Lung (tissue), 12 donors: ENCODE measurements around the gene GXYLT2. TPM values are rescaled to one million over a fixed set of nuclear protein-coding genes. Genes with fewer than 3 reads are reported as not detected.
A peak's percentile ranks its signal among the peaks of the same experiment; 100 is the strongest.

ENCODE experiments used
- ATAC-seq: fragments of 200-7000 bp; cut with Tn5 transposase; one replicate; pipeline ENCODE4 v1.9.1; 2020; ENCODE audit warnings: moderate number of reproducible peaks; ENCODE audit not compliant: insufficient read depth, low FRiP score
- DNase-seq, 3 donors: peaks; one replicate each; pipeline ENCODE4 v3.0.0-alpha.2; 2013 to 2017
- H3K27ac ChIP-seq, 2 donors: one replicate each; pipeline ENCODE4 v1.5.1; 2013; ENCODE audit warnings: mild to moderate bottlenecking in 2 of 2, moderate library complexity in 2 of 2, control low read depth in 1 of 2, inconsistent platforms in 1 of 2, low read depth in 1 of 2, low read length in 1 of 2
- H3K27me3 ChIP-seq, 3 donors: one replicate each; pipeline ENCODE4 v1.5.1; 2013; ENCODE audit warnings: low read length in 2 of 3; ENCODE audit not compliant: control insufficient read depth in 3 of 3, insufficient read depth in 3 of 3
- H3K36me3 ChIP-seq, 4 donors: one replicate each; pipeline ENCODE4 v1.5.1; 2013; ENCODE audit warnings: low read length in 4 of 4, mild to moderate bottlenecking in 1 of 4, moderate library complexity in 1 of 4; ENCODE audit not compliant: control insufficient read depth in 4 of 4, insufficient read depth in 4 of 4
- H3K4me1 ChIP-seq, 5 donors: one replicate each; pipeline ENCODE4 v1.5.1; 2013; ENCODE audit warnings: low read length in 5 of 5, mild to moderate bottlenecking in 2 of 5, moderate library complexity in 1 of 5; ENCODE audit not compliant: control insufficient read depth in 5 of 5, insufficient read depth in 5 of 5
- H3K4me3 ChIP-seq: one replicate; pipeline ENCODE4 v1.5.1; 2013; ENCODE audit warnings: mild to moderate bottlenecking, control low read depth, moderate library complexity
- H3K9ac ChIP-seq, 2 donors: one replicate each; pipeline ENCODE4 v1.5.1; 2013; ENCODE audit warnings: low read length in 2 of 2, control low read depth in 1 of 2; ENCODE audit not compliant: insufficient read depth in 1 of 2
- H3K9me3 ChIP-seq, 4 donors: one replicate each; pipeline ENCODE4 v1.5.1; 2013; ENCODE audit warnings: low read length in 3 of 4, mild to moderate bottlenecking in 1 of 4, moderate library complexity in 1 of 4; ENCODE audit not compliant: control insufficient read depth in 4 of 4, insufficient read depth in 3 of 4
- WGBS, 2 donors: extraction: QIAGEN DNeasy Blood & Tissue Kit; methylation state at CpG; one replicate each; pipeline ENCODE4 v1.1.7; 2013; 5-methylcytosine and 5-hydroxymethylcytosine counted together
- polyA plus RNA-seq, 2 donors: library from polyadenylated mRNA; stranded (reverse); fragments of 200-250 nt; gene quantifications; one replicate each; pipeline ENCODE4 v1.2.1, GENCODE V29; 2013
- total RNA-seq, 2 donors: library from RNA; depleted of rRNA in 1 of 2; stranded (reverse); fragments of >200 nt in 1 of 2; gene quantifications; one replicate each; pipeline ENCODE4 v1.2.1, GENCODE V29; 2014 to 2021
- TF ChIP-seq, protein P1 (sequence below): IDR thresholded peaks from 2 replicates; pipeline ENCODE4 v1.5.1; 2012; ENCODE audit warnings: mild to moderate bottlenecking; ENCODE audit errors: control extremely low read depth, extremely low read depth
- donor health status: control.
- donor health status: control.
- donor health status: Bipolar disorder and iron deficiency.
- donor health status: healthy.
- donor health status: DM: yes; HTN: yes; CAD: no.

Gene GXYLT2
- total and polyA plus RNA-seq, 4 donors, result 0.52 to 46.8 (median 4.8) TPM

DNA sequence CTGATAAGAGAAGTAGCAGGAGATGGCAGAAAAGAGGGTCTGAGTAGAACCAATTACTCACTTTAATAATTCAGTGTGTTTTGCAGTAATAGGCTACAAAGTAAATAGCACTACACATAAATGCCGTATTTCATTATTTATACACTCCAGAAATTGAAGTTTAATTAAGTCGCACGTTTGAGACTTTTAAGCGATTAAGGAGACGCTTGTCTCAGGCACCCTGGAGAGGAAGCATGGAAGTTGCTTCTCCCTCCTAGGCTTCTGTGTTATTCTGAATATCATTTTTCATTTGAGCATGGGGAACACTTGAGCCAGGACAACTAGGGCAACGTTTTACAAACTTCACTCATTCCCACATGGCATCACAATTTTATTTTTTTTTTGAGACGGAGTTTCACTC, 12.2 kb downstream of the GXYLT2 start:
- no peak overlapping the region for H3K9ac ChIP-seq
- TF ChIP-seq, protein P1, sequence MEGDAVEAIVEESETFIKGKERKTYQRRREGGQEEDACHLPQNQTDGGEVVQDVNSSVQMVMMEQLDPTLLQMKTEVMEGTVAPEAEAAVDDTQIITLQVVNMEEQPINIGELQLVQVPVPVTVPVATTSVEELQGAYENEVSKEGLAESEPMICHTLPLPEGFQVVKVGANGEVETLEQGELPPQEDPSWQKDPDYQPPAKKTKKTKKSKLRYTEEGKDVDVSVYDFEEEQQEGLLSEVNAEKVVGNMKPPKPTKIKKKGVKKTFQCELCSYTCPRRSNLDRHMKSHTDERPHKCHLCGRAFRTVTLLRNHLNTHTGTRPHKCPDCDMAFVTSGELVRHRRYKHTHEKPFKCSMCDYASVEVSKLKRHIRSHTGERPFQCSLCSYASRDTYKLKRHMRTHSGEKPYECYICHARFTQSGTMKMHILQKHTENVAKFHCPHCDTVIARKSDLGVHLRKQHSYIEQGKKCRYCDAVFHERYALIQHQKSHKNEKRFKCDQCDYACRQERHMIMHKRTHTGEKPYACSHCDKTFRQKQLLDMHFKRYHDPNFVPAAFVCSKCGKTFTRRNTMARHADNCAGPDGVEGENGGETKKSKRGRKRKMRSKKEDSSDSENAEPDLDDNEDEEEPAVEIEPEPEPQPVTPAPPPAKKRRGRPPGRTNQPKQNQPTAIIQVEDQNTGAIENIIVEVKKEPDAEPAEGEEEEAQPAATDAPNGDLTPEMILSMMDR, result no peak
- peaks cover 0 to 19% (median 2%) of the 10 kb centered on the region in 5 donors for H3K4me1 ChIP-seq
- H3K9me3 ChIP-seq, result no peaks in the 10 kb centered on the region
- ATAC-seq (no peak), DNase-seq (no peak)
- no peaks in the 10 kb centered on the region for H3K27me3 ChIP-seq
- H3K4me3 ChIP-seq, result no peak overlapping the region
- H3K27ac ChIP-seq, result no peak overlapping the region
- H3K36me3 ChIP-seq, result no peaks in the 10 kb centered on the region
- WGBS, 2 donors, result 79 to 87% methylated on average over 7 of the region's 7 CpGs

DNA sequence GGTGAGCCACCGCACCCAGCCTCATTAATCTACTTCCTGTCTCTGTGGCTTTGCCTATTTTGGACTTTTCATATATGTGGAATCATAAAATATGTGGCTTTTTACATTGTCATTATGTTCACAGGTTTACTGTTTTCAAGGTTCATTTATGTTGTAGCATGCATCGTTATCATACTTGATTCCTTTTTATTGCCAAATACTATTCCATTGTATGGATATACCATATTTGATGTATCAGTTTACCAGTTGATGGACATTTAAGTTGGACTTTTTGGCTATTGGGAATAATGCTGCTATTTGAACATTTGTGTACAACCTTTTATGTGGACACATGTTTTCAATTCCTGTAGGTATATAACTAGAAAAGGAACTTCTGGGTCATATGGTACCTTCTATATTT, 14.0 kb downstream of the GXYLT2 start:
- ATAC-seq (no peak), DNase-seq (no peak)
- TF ChIP-seq, protein P1, result no peak
- Histone ChIP-seq H3K4me3 (no peak overlapping the region), H3K27ac (no peak overlapping the region), H3K4me1 (peaks cover 0 to 31% (median 2%) of the 10 kb centered on the region in 5 donors), H3K9me3 (no peaks in the 10 kb centered on the region), H3K27me3 (no peaks in the 10 kb centered on the region), H3K9ac (no peak overlapping the region), H3K36me3 (no peaks in the 10 kb centered on the region)
- WGBS, 2 donors, result 85 to 92% methylated on average over 2 of the region's 2 CpGs

DNA sequence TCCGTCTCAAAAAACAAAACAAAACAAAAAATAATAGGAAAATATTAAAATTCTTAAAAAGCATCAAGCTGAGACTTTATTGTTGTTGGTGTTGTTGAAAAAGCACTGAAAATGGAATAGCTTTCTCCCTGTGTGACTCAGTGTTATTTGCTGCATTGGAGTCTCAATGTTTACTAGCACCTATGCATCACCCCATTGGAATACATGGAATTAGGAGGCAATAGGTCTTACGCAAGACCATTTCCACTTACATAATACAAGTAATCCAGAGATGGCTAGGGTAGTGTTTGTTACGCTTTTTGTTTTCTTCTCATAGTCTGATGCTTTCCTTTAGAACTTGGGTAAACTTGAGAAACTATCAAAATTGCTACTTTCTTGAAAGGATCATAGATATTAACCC, 15.2 kb downstream of the GXYLT2 start:
- H3K9me3 ChIP-seq, result no peaks in the 10 kb centered on the region
- TF ChIP-seq, protein P1, result no peak
- no peak overlapping the region for H3K9ac ChIP-seq
- no peaks in the 10 kb centered on the region for H3K36me3 ChIP-seq
- no peak overlapping the region for H3K4me3 ChIP-seq
- 71 to 89% methylated on average over 3 of the region's 3 CpGs for WGBS, 2 donors
- no peak for ATAC-seq
- no peaks in the 10 kb centered on the region for H3K27me3 ChIP-seq
- H3K4me1 ChIP-seq, result peaks cover 0 to 33% (median 2%) of the 10 kb centered on the region in 5 donors
- DNase-seq, result peak in 1 of 3 donors; percentile 54
- no peak overlapping the region for H3K27ac ChIP-seq

DNA sequence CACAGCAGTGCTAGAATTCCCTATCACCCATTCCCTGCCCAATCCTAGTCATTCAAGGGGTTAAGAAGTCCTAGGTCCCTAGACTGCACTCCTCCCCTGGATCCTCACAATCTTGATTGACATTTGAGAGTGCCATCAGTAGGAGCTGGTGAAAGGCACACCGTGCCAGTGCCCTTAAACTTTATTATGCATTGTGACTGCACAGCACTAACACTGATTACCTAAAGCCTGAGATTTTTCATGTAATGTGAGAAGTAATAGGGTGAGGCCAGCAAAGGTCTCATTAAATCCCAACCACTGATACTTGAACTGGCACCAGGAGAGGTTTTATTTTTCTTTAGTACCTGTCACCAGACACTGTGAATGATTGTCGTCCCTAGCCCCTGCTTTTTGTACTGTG, 16.3 kb downstream of the GXYLT2 start:
- TF ChIP-seq, protein P1, result no peak
- H3K27ac ChIP-seq, result no peak overlapping the region
- 79 to 84% methylated on average over 2 of the region's 2 CpGs for WGBS, 2 donors

More for the DNA sequence above, 16.3 kb downstream of the GXYLT2 start:
- Histone ChIP-seq H3K4me1 (peaks cover 0 to 35% (median 2%) of the 10 kb centered on the region in 5 donors), H3K9me3 (no peaks in the 10 kb centered on the region), H3K9ac (no peak overlapping the region), H3K4me3 (no peak overlapping the region), H3K27me3 (no peaks in the 10 kb centered on the region), H3K36me3 (no peaks in the 10 kb centered on the region)
- no peak for DNase-seq
- no peak for ATAC-seq
